HG03565 (cell line): ENCODE data around the gene CD226.

Experiments
- ATAC-seq: cut with Tn5 transposase; IDR thresholded peaks from one replicate; pipeline ENCODE4 v1.9.1; 2021; ENCODE audit warnings: mild to moderate bottlenecking, moderate library complexity; ENCODE audit not compliant: unreplicated experiment

CD226 gene

DNA sequence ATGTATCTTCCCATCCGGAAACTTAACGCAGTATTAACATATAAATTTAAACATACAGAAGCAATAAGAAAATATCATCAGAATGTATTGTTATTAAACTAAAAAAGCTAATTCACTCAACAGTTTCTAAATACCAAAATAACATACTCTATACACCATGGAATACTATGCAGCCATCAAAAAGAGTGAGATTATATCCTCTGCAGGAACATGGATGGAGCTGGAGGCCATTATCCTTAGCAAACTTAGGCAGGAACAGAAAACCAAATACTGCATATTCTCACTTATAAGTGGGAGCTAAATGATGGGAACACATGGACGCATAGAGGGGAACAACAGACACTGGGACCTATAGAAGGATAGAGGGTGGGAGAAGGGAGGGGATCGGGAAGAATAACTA lies 127.1 kb downstream of the CD226 start:
- ATAC-seq, result no peak

GRCh38 chr18:69819460-69819859 lies 128.2 kb downstream of the CD226 start:
- ATAC-seq, result no peak

GRCh38 chr18:69817335-69817940 lies 130.2 kb downstream of the CD226 start:
- ATAC-seq, result no peak

GRCh38 chr18:69814861-69815385 lies 132.8 kb downstream of the CD226 start:
- ATAC-seq, result no peak

- ATAC-seq, result no peak
These were observed 134.1 kb downstream of the CD226 start for GRCh38 chr18:69813559-69813958.

GRCh38 chr18:69808399-69808798 lies 139.3 kb downstream of the CD226 start:
- ATAC-seq, result no peak

- ATAC-seq, result no peak
These were observed 142.7 kb downstream of the CD226 start for GRCh38 chr18:69804776-69805501.
